CD4-positive, alpha-beta T cell (primary cell): ENCODE data around the gene IRF5. TPM values are rescaled to one million over a fixed set of nuclear protein-coding genes. Genes with fewer than 3 reads are reported as not detected.

ENCODE experiments used
- ATAC-seq: fragments of 200-7000 bp; cut with Tn5 transposase; one replicate; pipeline ENCODE4 v1.10.0; 2022; ENCODE audit warnings: mild to moderate bottlenecking; ENCODE audit not compliant: poor library complexity
- CTCF ChIA-PET: fragments of 350-600 bp; sonication (Branson Sonifier 250); formaldehyde crosslinking; loops from one replicate; lab custom pipeline; 2021; ENCODE audit warnings: antibody characterized with exemption, inconsistent platforms; lab: Charles Lee
- POLR2A ChIA-PET: fragments of 350-600 bp; sonication (Branson Sonifier 250); formaldehyde crosslinking; loops from one replicate; lab custom pipeline; 2021; ENCODE audit warnings: antibody characterized with exemption, inconsistent platforms; lab: Charles Lee
- DNase-seq, 14 experiments: peaks; one replicate each; pipeline ENCODE4 v3.0.0-alpha.2; 2013 to 2020; ENCODE audit warnings: mixed read lengths in 2 of 14
- H3K27ac ChIP-seq, 2 donors: one replicate each; pipeline versions ENCODE4 v1.5.1 to v1.7.0; 2013; ENCODE audit warnings: low read length in 2 of 2, low read depth in 1 of 2, mild to moderate bottlenecking in 1 of 2
- H3K27me3 ChIP-seq, 2 experiments: 1 replicate in 1 of 2; 2 replicates in 1 of 2; pipeline versions ENCODE4 v1.6.1 to v1.7.0; 2013; ENCODE audit warnings: low read length in 2 of 2, control low read depth in 1 of 2, mild to moderate bottlenecking in 1 of 2, moderate library complexity in 1 of 2; ENCODE audit not compliant: insufficient read depth in 2 of 2, control insufficient read depth in 1 of 2
- H3K36me3 ChIP-seq: one replicate; pipeline ENCODE4 v1.6.1; 2013; ENCODE audit warnings: low read length, control low read depth; ENCODE audit not compliant: insufficient read depth
- H3K4me1 ChIP-seq: one replicate; pipeline ENCODE4 v1.6.1; 2013; ENCODE audit warnings: low read length, control low read depth; ENCODE audit not compliant: insufficient read depth
- H3K4me3 ChIP-seq: one replicate; pipeline ENCODE4 v1.5.1; 2013; ENCODE audit warnings: mild to moderate bottlenecking, low read length, moderate library complexity
- H3K9me3 ChIP-seq, 2 experiments: 1 replicate in 1 of 2; 2 replicates in 1 of 2; pipeline versions ENCODE4 v1.6.1 to v1.7.0; 2013; ENCODE audit warnings: low read length in 2 of 2, mild to moderate bottlenecking in 2 of 2, control low read depth in 1 of 2, moderate library complexity in 1 of 2; ENCODE audit not compliant: control insufficient read depth in 1 of 2, insufficient read depth in 1 of 2
- H3K27ac Mint-ChIP-seq: one replicate; pipeline ENCODE4 v1.8.0; 2020; ENCODE audit warnings: mixed read lengths
- H3K27me3 Mint-ChIP-seq: one replicate; pipeline ENCODE4 v1.8.0; 2021; ENCODE audit warnings: mixed read lengths
- H3K36me3 Mint-ChIP-seq: one replicate; pipeline ENCODE4 v1.8.0; 2021; ENCODE audit warnings: low read depth, mixed read lengths
- H3K4me1 Mint-ChIP-seq: one replicate; pipeline ENCODE4 v1.8.0; 2021; ENCODE audit warnings: low read depth, mixed read lengths
- H3K4me3 Mint-ChIP-seq: one replicate; pipeline ENCODE4 v1.8.0; 2020; ENCODE audit warnings: mild to moderate bottlenecking, mixed read lengths
- H3K9me3 Mint-ChIP-seq: one replicate; pipeline ENCODE4 v1.8.0; 2020; ENCODE audit warnings: mixed read lengths
- CTCF ChIP-seq: fragments of 200-600 bp; IDR thresholded peaks from one replicate; pipeline ENCODE4 v1.8.0; 2022; ENCODE audit warnings: antibody characterized with exemption, mild to moderate bottlenecking
- intact Hi-C, 2 experiments: fragments of 100-400 bp; cut with DNase I in 1 of 2; cut with micrococcal nuclease in 1 of 2; formaldehyde crosslinking; loops; one replicate each; pipeline versions ENCODE4 v1.15.1 to v1.9.0; 2023 to 2025; cut with DNase I, micrococcal nuclease
- total RNA-seq, 174 experiments: library from RNA in 2 of 174; stranded (reverse) in 2 of 174; gene quantifications; one replicate each; pipeline ENCODE4 v1.2.3 and lab custom pipeline; 2021 to 2026

The IRF5 gene
- total RNA-seq, 2 experiments from 2014 or later = 1.7 to 1.8 TPM

GRCh38 chr7:128891942-128892269 is 45.8 kb upstream of the IRF5 start:
- H3K36me3 ChIP-seq = no peaks in the 10 kb centered on the region
- no peaks in the 10 kb centered on the region for H3K36me3 Mint-ChIP-seq
- H3K27ac Mint-ChIP-seq = no peak overlapping the region
- TF ChIP-seq CTCF = no peak
- no peaks in the 10 kb centered on the region for H3K4me1 Mint-ChIP-seq
- CTCF ChIA-PET = no interaction called here
- no peak for ATAC-seq
- no peak overlapping the region for H3K27ac ChIP-seq
- H3K4me3 ChIP-seq = no peak overlapping the region
- H3K4me3 Mint-ChIP-seq = no peak overlapping the region
- H3K9me3 Mint-ChIP-seq = no peaks in the 10 kb centered on the region
- peaks cover 7% of the 10 kb centered on the region for H3K4me1 ChIP-seq
- H3K27me3 Mint-ChIP-seq = peaks cover 15% of the 10 kb centered on the region
- POLR2A ChIA-PET = interaction anchor here (0.5 kb wide), 1 partner anchor 1119 kb away, joined by 3 read pairs; no protein-coding TSS in a partner anchor
- peaks cover 0 to 9% of the 10 kb centered on the region in 2 experiments for H3K9me3 ChIP-seq
- DNase-seq = no peak
- H3K27me3 ChIP-seq = peaks cover 22 to 33% of the 10 kb centered on the region in 2 experiments
- intact Hi-C loops = no loop called here

DNA sequence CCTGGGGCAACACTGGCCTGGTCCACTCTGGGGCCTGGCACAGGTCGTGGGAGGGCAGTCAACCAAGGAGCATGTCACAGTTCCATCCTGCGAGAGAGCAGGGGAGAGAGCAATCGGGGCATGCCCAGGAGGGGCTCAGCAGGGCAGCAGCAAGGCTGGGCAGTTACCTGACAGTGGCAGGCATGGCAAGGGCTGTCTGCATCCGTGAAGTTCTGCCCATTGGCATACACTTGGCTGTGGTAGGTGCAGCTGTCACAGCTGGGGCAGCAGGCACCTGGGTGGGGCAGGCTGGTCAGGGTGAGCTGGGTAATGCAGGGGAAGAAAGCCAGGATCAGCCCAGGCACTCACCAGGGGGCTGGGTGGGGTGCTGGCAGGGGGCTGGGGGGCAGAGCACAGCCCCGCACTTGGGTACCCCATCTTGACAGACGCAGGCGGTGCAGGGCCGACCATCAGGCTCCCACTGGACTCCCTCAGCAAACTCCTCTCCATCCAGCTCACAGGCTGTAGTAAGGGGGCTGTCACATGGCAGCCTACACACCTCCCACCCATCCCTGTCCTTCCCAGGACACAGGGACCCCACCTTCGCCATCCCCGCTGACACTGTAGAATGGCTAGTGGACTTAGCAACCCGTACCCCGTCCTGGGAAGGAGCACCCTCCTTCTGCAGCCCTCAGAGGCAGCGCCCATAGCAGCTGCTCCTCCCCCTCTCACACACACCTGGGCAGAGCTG is 45.0 kb upstream of the IRF5 start:
- H3K9me3 Mint-ChIP-seq = no peaks in the 10 kb centered on the region
- POLR2A ChIA-PET = no interaction called here
- CTCF ChIA-PET = no interaction called here
- no peak overlapping the region for H3K27ac Mint-ChIP-seq
- DNase-seq = no peak
- no peaks in the 10 kb centered on the region for H3K4me1 Mint-ChIP-seq
- intact Hi-C loops = no loop called here
- TF ChIP-seq CTCF = no peak
- Histone ChIP-seq H3K36me3 (no peaks in the 10 kb centered on the region), H3K4me1 (peaks cover 7% of the 10 kb centered on the region), H3K9me3 (peaks cover 0 to 9% of the 10 kb centered on the region in 2 experiments), H3K4me3 (no peak overlapping the region), H3K27ac (no peak overlapping the region), H3K27me3 (peaks cover 20 to 30% of the 10 kb centered on the region in 2 experiments)
- no peaks in the 10 kb centered on the region for H3K36me3 Mint-ChIP-seq
- no peak overlapping the region for H3K4me3 Mint-ChIP-seq
- ATAC-seq = no peak
- H3K27me3 Mint-ChIP-seq = peaks cover 15% of the 10 kb centered on the region

- H3K4me1 Mint-ChIP-seq = no peaks in the 10 kb centered on the region
- H3K4me3 Mint-ChIP-seq = no peak overlapping the region
- no peaks in the 10 kb centered on the region for H3K36me3 ChIP-seq
- H3K4me1 ChIP-seq = peaks cover 7% of the 10 kb centered on the region
- ChIA-PET CTCF (no interaction called here), POLR2A (no interaction called here)
- no peaks in the 10 kb centered on the region for H3K9me3 Mint-ChIP-seq
- H3K36me3 Mint-ChIP-seq = no peaks in the 10 kb centered on the region
- peaks cover 0 to 9% of the 10 kb centered on the region in 2 experiments for H3K9me3 ChIP-seq
- DNase-seq (no peak), ATAC-seq (no peak)
- no peak for TF ChIP-seq CTCF
- H3K27me3 Mint-ChIP-seq = peaks cover 15% of the 10 kb centered on the region
- no peak overlapping the region for H3K27ac Mint-ChIP-seq
- peaks cover 18 to 22% of the 10 kb centered on the region in 2 experiments for H3K27me3 ChIP-seq
- intact Hi-C loops = no loop called here
- H3K27ac ChIP-seq = no peak overlapping the region
- H3K4me3 ChIP-seq = no peak overlapping the region
Measured at GRCh38 chr7:128893251-128894100, 44.3 kb upstream of the IRF5 start.
